ENCODE data around the gene ALCAM. TPM values are rescaled to one million over a fixed set of nuclear protein-coding genes. Genes with fewer than 3 reads are reported as not detected.
A peak's percentile ranks its signal among the peaks of the same experiment; 100 is the strongest.

The ALCAM gene
- total RNA-seq, 1 donor from 2014 or later, result 294 TPM

DNA sequence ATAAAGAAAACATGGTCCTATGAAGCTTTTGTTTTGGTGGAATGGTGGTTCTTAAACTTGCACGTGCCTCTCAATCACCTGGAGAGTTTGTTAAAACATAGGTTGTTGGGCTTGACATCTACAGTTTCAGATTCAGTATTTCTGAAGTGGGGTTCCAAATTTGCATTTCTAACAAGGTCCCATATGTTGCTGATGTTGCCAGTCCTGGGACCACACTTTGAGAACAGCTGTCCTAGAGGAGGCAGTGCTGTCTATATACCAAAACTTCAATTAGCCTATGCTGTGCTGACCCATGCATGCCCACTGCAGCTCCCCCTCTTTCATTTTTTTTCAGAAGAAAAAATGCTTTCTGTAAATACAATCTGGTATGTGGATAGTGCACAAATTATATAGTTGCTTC is 31.3 kb downstream of the ALCAM start:
- Histone ChIP-seq H3K36me3 (ENCODE audit: control insufficient read depth, insufficient read depth, low read length) (no peaks in the 10 kb centered on the region), H3K4me3 (ENCODE audit: low read depth, low read length) (no peak overlapping the region), H3K27me3 (ENCODE audit: control insufficient read depth, insufficient read depth, low read length) (no peaks in the 10 kb centered on the region)
- TF ChIP-seq, protein P1, sequence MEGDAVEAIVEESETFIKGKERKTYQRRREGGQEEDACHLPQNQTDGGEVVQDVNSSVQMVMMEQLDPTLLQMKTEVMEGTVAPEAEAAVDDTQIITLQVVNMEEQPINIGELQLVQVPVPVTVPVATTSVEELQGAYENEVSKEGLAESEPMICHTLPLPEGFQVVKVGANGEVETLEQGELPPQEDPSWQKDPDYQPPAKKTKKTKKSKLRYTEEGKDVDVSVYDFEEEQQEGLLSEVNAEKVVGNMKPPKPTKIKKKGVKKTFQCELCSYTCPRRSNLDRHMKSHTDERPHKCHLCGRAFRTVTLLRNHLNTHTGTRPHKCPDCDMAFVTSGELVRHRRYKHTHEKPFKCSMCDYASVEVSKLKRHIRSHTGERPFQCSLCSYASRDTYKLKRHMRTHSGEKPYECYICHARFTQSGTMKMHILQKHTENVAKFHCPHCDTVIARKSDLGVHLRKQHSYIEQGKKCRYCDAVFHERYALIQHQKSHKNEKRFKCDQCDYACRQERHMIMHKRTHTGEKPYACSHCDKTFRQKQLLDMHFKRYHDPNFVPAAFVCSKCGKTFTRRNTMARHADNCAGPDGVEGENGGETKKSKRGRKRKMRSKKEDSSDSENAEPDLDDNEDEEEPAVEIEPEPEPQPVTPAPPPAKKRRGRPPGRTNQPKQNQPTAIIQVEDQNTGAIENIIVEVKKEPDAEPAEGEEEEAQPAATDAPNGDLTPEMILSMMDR (IDR thresholded peaks at IDR 0.05; ENCODE audit: insufficient read depth, low read length, severe bottlenecking), result no peak
- DNase-seq (ENCODE audit: low read depth), result no peak
- FAIRE-seq, result no peak

DNA sequence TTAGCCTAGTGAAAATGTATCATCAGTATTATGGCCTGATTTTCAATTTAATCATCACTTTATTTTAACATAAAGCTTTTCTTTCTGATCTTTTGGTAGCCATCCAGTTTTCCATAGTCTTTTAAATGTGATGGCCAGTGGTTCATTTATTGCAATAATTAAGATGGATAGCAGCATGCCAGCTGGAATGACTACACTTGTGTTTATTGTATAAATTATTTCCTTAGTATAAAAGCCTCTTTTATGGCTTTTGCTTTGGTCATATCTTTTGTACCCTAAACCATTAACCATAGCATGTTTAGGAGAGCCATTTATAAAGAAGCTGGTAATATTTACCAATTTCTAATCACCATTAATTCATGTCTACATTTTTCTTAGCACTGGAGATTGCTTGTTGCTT is 31.7 kb downstream of the ALCAM start:
- FAIRE-seq (no peak), DNase-seq (ENCODE audit: low read depth) (no peak)
- Histone ChIP-seq H3K36me3 (ENCODE audit: control insufficient read depth, insufficient read depth, low read length) (no peaks in the 10 kb centered on the region), H3K4me3 (ENCODE audit: low read depth, low read length) (no peak overlapping the region), H3K27me3 (ENCODE audit: control insufficient read depth, insufficient read depth, low read length) (no peaks in the 10 kb centered on the region)
- TF ChIP-seq, protein P1 (IDR thresholded peaks at IDR 0.05; ENCODE audit: insufficient read depth, low read length, severe bottlenecking), result no peak

DNA sequence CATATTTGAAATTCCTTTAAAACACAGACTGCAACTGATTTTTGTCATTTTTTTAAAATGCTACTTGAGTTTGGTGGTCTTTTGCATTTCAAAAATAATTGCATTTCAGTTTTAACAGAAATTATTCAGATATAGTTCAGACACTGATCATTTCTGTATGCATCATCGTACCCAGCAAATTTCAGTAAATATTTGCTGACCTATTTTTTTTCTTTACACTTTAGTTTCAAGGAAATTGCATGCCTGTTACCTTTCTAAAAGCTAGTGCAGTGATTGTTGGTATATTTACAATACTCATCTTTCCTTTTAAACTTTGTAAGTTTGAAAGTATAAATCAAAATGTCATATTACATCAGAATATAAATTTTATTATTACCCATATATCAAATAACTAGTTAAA is 32.4 kb downstream of the ALCAM start:
- TF ChIP-seq, protein P1 (IDR thresholded peaks at IDR 0.05; ENCODE audit: insufficient read depth, low read length, severe bottlenecking), result no peak
- no peak for FAIRE-seq
- no peaks in the 10 kb centered on the region for H3K36me3 ChIP-seq (ENCODE audit: control insufficient read depth, insufficient read depth, low read length)

DNA sequence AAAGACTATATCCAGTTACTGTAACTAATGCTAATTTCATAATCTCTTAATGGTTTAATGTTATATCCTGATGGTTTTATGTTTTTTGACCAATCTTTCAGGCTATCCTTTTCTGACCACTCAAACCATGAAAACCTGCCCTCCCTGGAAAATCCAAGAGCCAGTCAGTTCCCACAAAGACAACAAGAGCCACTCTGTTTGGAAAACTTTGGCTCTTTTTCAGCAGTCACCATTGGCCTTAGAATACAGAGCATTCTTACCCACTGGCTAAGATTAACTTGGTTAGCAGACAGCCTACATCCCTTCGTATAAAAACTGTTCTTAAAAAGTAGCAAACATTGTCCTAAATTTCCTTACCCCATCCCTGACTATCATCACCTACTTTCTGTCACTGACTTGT is 32.9 kb downstream of the ALCAM start:
- Histone ChIP-seq H3K4me3 (ENCODE audit: low read depth, low read length) (no peak overlapping the region), H3K27me3 (ENCODE audit: control insufficient read depth, insufficient read depth, low read length) (no peaks in the 10 kb centered on the region), H3K36me3 (ENCODE audit: control insufficient read depth, insufficient read depth, low read length) (no peaks in the 10 kb centered on the region)
- FAIRE-seq (no peak), DNase-seq (ENCODE audit: low read depth) (no peak)
- TF ChIP-seq, protein P1 (IDR thresholded peaks at IDR 0.05; ENCODE audit: insufficient read depth, low read length, severe bottlenecking), result no peak

More for the DNA sequence above, 32.4 kb downstream of the ALCAM start:
- Histone ChIP-seq H3K27me3 (ENCODE audit: control insufficient read depth, insufficient read depth, low read length) (no peaks in the 10 kb centered on the region), H3K4me3 (ENCODE audit: low read depth, low read length) (no peak overlapping the region)
- no peak for DNase-seq (ENCODE audit: low read depth)

DNA sequence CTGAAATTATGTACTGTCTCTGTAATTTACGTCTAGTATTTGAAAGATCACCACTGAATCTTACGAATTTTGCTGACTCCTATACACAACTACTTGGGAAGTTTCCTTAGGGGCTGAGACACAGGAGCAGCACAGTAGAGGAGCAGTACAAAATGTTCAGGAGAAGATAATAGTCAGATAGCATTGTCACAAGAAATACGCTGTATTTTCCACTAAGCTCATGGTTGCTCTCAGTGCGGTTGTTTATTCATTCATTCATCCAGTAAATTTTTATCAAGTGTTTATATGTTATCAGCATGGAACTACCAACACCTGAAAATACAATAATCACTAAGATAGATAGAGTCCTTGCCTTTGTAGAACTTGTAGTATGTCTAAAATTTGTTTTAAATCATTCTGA is 34.5 kb downstream of the ALCAM start:
- TF ChIP-seq, protein P1 (IDR thresholded peaks at IDR 0.05; ENCODE audit: insufficient read depth, low read length, severe bottlenecking), result no peak
- Histone ChIP-seq H3K27me3 (ENCODE audit: control insufficient read depth, insufficient read depth, low read length) (no peaks in the 10 kb centered on the region), H3K36me3 (ENCODE audit: control insufficient read depth, insufficient read depth, low read length) (no peaks in the 10 kb centered on the region), H3K4me3 (ENCODE audit: low read depth, low read length) (no peak overlapping the region)
- no peak for FAIRE-seq
- DNase-seq (ENCODE audit: low read depth), result no peak

DNA sequence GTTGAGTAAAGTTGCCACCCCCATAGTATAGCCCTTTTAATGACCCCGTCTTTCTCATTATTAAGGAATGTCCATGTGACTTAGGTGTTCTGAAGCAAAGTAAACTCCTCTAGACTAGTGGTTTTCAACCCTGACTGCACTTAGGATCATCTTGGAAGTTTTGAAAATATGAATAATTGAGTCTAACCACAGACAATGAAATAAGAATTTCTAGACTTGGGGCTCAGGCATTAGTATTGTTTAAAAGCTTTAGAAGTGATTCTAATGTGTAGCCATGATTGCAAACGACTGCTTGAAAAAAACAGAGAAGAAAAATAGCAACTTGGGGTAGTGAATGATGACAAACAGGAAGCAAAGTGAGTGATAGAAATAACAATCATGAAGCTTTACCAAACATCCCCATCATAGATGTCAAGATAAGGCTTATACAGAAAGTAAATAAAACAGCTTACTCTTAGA is 35.0 kb downstream of the ALCAM start:
- H3K27me3 ChIP-seq (ENCODE audit: control insufficient read depth, insufficient read depth, low read length), result no peaks in the 10 kb centered on the region
- H3K4me3 ChIP-seq (ENCODE audit: low read depth, low read length), result no peak overlapping the region
- TF ChIP-seq, protein P1 (IDR thresholded peaks at IDR 0.05; ENCODE audit: insufficient read depth, low read length, severe bottlenecking), result no peak
- peak; percentile 88 for DNase-seq (ENCODE audit: low read depth)
- no peak for FAIRE-seq
- no peaks in the 10 kb centered on the region for H3K36me3 ChIP-seq (ENCODE audit: control insufficient read depth, insufficient read depth, low read length)

Measured in bronchial epithelial cell (primary cell).